IMR-90 (cell line): ENCODE measurements around the gene GRIK1.

ENCODE experiments used
- BHLHE40 ChIP-seq: fragments of 150-350 bp; IDR thresholded peaks from 2 replicates; pipeline ENCODE4 v1.6.1; 2016; ENCODE audit warnings: mild to moderate bottlenecking, low read depth, low read length
- ELK1 ChIP-seq: fragments of 150-350 bp; IDR thresholded peaks from 2 replicates; pipeline ENCODE4 v1.6.1; 2016; ENCODE audit warnings: low read depth, mild to moderate bottlenecking, low read length, moderate library complexity, borderline replicate concordance
- POLR2A ChIP-seq: IDR thresholded peaks from 2 replicates; pipeline ENCODE4 v1.6.1; 2012; ENCODE audit warnings: mild to moderate bottlenecking, low read depth, low read length
- RAD21 ChIP-seq: IDR thresholded peaks from 2 replicates; pipeline ENCODE4 v1.6.1; 2012; ENCODE audit warnings: low read length, improper control_type of control experiment
- TF ChIP-seq, protein P1 (sequence below): conservative IDR thresholded peaks from 2 replicates; pipeline ENCODE4 v1.5.1; 2012; ENCODE audit warnings: mild to moderate bottlenecking, low read depth, low read length, improper control_type of control experiment

- no peak for TF ChIP-seq BHLHE40
- TF ChIP-seq, protein P1, sequence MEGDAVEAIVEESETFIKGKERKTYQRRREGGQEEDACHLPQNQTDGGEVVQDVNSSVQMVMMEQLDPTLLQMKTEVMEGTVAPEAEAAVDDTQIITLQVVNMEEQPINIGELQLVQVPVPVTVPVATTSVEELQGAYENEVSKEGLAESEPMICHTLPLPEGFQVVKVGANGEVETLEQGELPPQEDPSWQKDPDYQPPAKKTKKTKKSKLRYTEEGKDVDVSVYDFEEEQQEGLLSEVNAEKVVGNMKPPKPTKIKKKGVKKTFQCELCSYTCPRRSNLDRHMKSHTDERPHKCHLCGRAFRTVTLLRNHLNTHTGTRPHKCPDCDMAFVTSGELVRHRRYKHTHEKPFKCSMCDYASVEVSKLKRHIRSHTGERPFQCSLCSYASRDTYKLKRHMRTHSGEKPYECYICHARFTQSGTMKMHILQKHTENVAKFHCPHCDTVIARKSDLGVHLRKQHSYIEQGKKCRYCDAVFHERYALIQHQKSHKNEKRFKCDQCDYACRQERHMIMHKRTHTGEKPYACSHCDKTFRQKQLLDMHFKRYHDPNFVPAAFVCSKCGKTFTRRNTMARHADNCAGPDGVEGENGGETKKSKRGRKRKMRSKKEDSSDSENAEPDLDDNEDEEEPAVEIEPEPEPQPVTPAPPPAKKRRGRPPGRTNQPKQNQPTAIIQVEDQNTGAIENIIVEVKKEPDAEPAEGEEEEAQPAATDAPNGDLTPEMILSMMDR = no peak
- no peak for TF ChIP-seq ELK1
- no peak for TF ChIP-seq POLR2A
- no peak for TF ChIP-seq RAD21
Observed at GRCh38 chr21:29624776-29625175, 315.0 kb downstream of the GRIK1 start.
